ENCODE results near the gene MAGI3. TPM values are rescaled to one million over a fixed set of nuclear protein-coding genes. Genes with fewer than 3 reads are reported as not detected.
"Not testable (repeated sequence)": the region's sequence is repeated elsewhere in the genome, so short reads cannot be mapped to it uniquely, and the experiment has no call there.

The MAGI3 gene
- total RNA-seq, 2 donors from 2014 or later, result 23.4 to 29.4 TPM

GRCh38 chr1:113581323-113581722, 191.0 kb downstream of the MAGI3 start:
- Histone ChIP-seq H3K27me3 (replicated peaks; ENCODE audit: insufficient read depth) (no peaks in the 10 kb centered on the region), H3K36me3 (no peaks in the 10 kb centered on the region), H3K27ac (no peak overlapping the region), H3K4me3 (no peak overlapping the region), H3K4me1 (ENCODE audit: control insufficient read depth in 1 of 2, low read depth in 2 of 2) (no peaks in the 10 kb centered on the region), H3K9me3 (no peaks in the 10 kb centered on the region)
- DNase-seq (ENCODE audit: low spot score) (no peak), ATAC-seq (ENCODE audit: insufficient number of reproducible peaks, low FRiP score, low read depth) (no peak)
- no peak for TF ChIP-seq CTCF (IDR thresholded peaks at IDR 0.05)

GRCh38 chr1:113582084-113582483, 191.8 kb downstream of the MAGI3 start:
- Histone ChIP-seq H3K4me3 (no peak overlapping the region), H3K27me3 (replicated peaks; ENCODE audit: insufficient read depth) (no peaks in the 10 kb centered on the region), H3K27ac (no peak overlapping the region), H3K36me3 (no peaks in the 10 kb centered on the region), H3K4me1 (ENCODE audit: control insufficient read depth in 1 of 2, low read depth in 2 of 2) (no peaks in the 10 kb centered on the region), H3K9me3 (no peaks in the 10 kb centered on the region)
- DNase-seq (ENCODE audit: low spot score) (no peak), ATAC-seq (ENCODE audit: insufficient number of reproducible peaks, low FRiP score, low read depth) (no peak)
- no peak for TF ChIP-seq CTCF (IDR thresholded peaks at IDR 0.05)

GRCh38 chr1:113587475-113587874, 197.2 kb downstream of the MAGI3 start:
- no peaks in the 10 kb centered on the region for H3K36me3 ChIP-seq
- H3K27me3 ChIP-seq (replicated peaks; ENCODE audit: insufficient read depth), result no peaks in the 10 kb centered on the region
- no peak overlapping the region for H3K27ac ChIP-seq
- no peaks in the 10 kb centered on the region for H3K4me1 ChIP-seq (ENCODE audit: control insufficient read depth in 1 of 2, low read depth in 2 of 2)
- no peak for TF ChIP-seq CTCF (IDR thresholded peaks at IDR 0.05)
- no peaks in the 10 kb centered on the region for H3K9me3 ChIP-seq
- H3K4me3 ChIP-seq, result no peak overlapping the region
- ATAC-seq (ENCODE audit: insufficient number of reproducible peaks, low FRiP score, low read depth) (no peak), DNase-seq (ENCODE audit: low spot score) (no peak)

- DNase-seq (ENCODE audit: low spot score) (no peak), ATAC-seq (ENCODE audit: insufficient number of reproducible peaks, low FRiP score, low read depth) (no peak)
- no peak overlapping the region for H3K4me3 ChIP-seq
- H3K27ac ChIP-seq, result no peak overlapping the region
- H3K36me3 ChIP-seq, result peaks cover 11% of the 10 kb centered on the region
- TF ChIP-seq CTCF (IDR thresholded peaks at IDR 0.05), result no peak
- H3K27me3 ChIP-seq (replicated peaks; ENCODE audit: insufficient read depth), result no peaks in the 10 kb centered on the region
- no peaks in the 10 kb centered on the region for H3K4me1 ChIP-seq (ENCODE audit: control insufficient read depth in 1 of 2, low read depth in 2 of 2)
- peaks cover 7% of the 10 kb centered on the region for H3K9me3 ChIP-seq
Observed at GRCh38 chr1:113592230-113592629, 201.9 kb downstream of the MAGI3 start.

- Histone ChIP-seq H3K9me3 (peaks cover 13% of the 10 kb centered on the region), H3K4me1 (ENCODE audit: control insufficient read depth in 1 of 2, low read depth in 2 of 2) (no peaks in the 10 kb centered on the region), H3K27ac (no peak overlapping the region), H3K27me3 (replicated peaks; ENCODE audit: insufficient read depth) (no peaks in the 10 kb centered on the region), H3K36me3 (peaks cover 14% of the 10 kb centered on the region), H3K4me3 (no peak overlapping the region)
- ATAC-seq (ENCODE audit: insufficient number of reproducible peaks, low FRiP score, low read depth) (no peak), DNase-seq (ENCODE audit: low spot score) (no peak)
- TF ChIP-seq CTCF (IDR thresholded peaks at IDR 0.05), result no peak
Observed at GRCh38 chr1:113593550-113594297, 203.4 kb downstream of the MAGI3 start.

GRCh38 chr1:113604466-113604865, 214.2 kb downstream of the MAGI3 start:
- H3K9me3 ChIP-seq; DNase-seq (ENCODE audit: low spot score); H3K27ac ChIP-seq: not testable (repeated sequence)

More at GRCh38 chr1:113604466-113604865, 214.2 kb downstream of the MAGI3 start:
- H3K27me3 ChIP-seq (replicated peaks; ENCODE audit: insufficient read depth); H3K36me3 ChIP-seq; H3K4me1 ChIP-seq (ENCODE audit: control insufficient read depth in 1 of 2, low read depth in 2 of 2); ATAC-seq (ENCODE audit: insufficient number of reproducible peaks, low FRiP score, low read depth); H3K4me3 ChIP-seq: not testable (repeated sequence)

All from thoracic aorta (tissue), 2 donors.